Peyer's patch (tissue), 4 donors: Measurements from ENCODE around the gene ZZZ3. TPM values are rescaled to one million over a fixed set of nuclear protein-coding genes. Genes with fewer than 3 reads are reported as not detected.

Experiments used
- DNase-seq, 3 donors: peaks; one replicate each; pipeline ENCODE4 v3.0.0-alpha.2; 2017 to 2019
- H3K27ac ChIP-seq, 4 donors: fragments of 200-600 bp; sonication (generic); one replicate each; pipeline ENCODE4 v1.5.1; 2016 to 2019
- H3K27me3 ChIP-seq, 2 donors: fragments of 200-600 bp; sonication (generic); one replicate each; pipeline ENCODE4 v1.5.1; 2019
- H3K36me3 ChIP-seq, 3 donors: fragments of 200-600 bp; sonication (generic); one replicate each; pipeline ENCODE4 v1.5.1; 2016 to 2019
- H3K4me1 ChIP-seq, 4 donors: fragments of 200-600 bp; sonication (generic); one replicate each; pipeline ENCODE4 v1.5.1; 2016 to 2019
- H3K4me3 ChIP-seq, 4 donors: fragments of 200-600 bp; sonication (generic); 1 replicate in 3 of 4; 2 replicates in 1 of 4; pipeline ENCODE4 v1.5.1; 2016 to 2019; ENCODE audit warnings: mild to moderate bottlenecking in 1 of 4
- H3K9me3 ChIP-seq, 4 donors: fragments of 200-600 bp; sonication (generic); one replicate each; pipeline ENCODE4 v1.5.1; 2016 to 2019; ENCODE audit warnings: mild to moderate bottlenecking in 1 of 4
- POLR2A ChIP-seq, 2 donors: fragments of 450-650 bp; IDR thresholded peaks; one replicate each; pipeline ENCODE4 v1.5.1; 2017; ENCODE audit warnings: antibody characterized with exemption in 2 of 2, mild to moderate bottlenecking in 2 of 2, moderate library complexity in 2 of 2
- total RNA-seq, 4 donors: library from RNA; depleted of rRNA; stranded (reverse); fragments of >200 nt; gene quantifications; one replicate each; pipeline ENCODE4 v1.1.0, GENCODE V29; 2016
- TF ChIP-seq, protein P1 (sequence below), 6 experiments: fragments of 450-650 bp in 4 of 6; fragments of 200-600 bp in 2 of 6; sonication (generic) in 1 of 6; IDR thresholded peaks; one replicate each; pipeline ENCODE4 v1.5.1; 2017 to 2019; ENCODE audit warnings: antibody characterized with exemption in 6 of 6, mild to moderate bottlenecking in 3 of 6, moderate library complexity in 1 of 6

Gene ZZZ3
- total RNA-seq, 4 donors from 2014 or later = 44.6 to 67.8 (median 55.6) TPM

DNA sequence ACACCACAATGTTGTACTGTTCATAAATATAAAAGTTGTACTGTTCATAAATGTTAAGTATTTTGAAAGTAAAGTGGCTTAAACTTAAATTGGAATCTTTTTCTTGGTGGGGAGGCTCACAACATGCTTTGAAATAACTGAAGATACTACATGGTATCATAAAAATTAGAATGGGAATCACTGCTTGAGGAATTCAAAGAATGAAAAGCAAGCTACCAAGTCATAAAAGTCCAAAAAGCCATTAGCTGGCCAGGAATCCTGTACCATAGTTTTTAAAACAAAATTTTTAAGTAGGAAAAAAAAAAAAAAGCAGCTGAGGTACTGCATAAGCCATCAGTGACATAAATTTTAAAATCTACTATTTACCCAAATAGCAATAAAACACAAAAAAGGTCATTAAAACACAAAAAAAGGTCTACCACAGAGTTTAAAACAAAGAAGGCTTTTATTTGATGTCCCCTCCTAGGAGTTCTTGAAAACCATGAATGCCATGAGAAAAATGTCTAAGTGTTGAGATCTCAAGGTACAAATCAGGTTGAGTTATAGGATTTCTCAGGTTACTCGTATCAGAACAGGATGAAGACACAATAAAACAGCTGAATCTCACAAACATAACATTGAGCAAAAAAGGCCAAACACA, 8.6 kb downstream of the ZZZ3 start:
- no peak overlapping the region for H3K27ac ChIP-seq
- no peaks in the 10 kb centered on the region for H3K27me3 ChIP-seq
- no peak for TF ChIP-seq POLR2A (IDR thresholded peaks at IDR 0.05)
- TF ChIP-seq, protein P1, sequence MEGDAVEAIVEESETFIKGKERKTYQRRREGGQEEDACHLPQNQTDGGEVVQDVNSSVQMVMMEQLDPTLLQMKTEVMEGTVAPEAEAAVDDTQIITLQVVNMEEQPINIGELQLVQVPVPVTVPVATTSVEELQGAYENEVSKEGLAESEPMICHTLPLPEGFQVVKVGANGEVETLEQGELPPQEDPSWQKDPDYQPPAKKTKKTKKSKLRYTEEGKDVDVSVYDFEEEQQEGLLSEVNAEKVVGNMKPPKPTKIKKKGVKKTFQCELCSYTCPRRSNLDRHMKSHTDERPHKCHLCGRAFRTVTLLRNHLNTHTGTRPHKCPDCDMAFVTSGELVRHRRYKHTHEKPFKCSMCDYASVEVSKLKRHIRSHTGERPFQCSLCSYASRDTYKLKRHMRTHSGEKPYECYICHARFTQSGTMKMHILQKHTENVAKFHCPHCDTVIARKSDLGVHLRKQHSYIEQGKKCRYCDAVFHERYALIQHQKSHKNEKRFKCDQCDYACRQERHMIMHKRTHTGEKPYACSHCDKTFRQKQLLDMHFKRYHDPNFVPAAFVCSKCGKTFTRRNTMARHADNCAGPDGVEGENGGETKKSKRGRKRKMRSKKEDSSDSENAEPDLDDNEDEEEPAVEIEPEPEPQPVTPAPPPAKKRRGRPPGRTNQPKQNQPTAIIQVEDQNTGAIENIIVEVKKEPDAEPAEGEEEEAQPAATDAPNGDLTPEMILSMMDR (IDR thresholded peaks at IDR 0.05) = no peak
- H3K9me3 ChIP-seq = no peaks in the 10 kb centered on the region
- no peak for DNase-seq
- H3K4me1 ChIP-seq = peaks cover 0 to 24% (median 3%) of the 10 kb centered on the region in 4 donors
- H3K4me3 ChIP-seq = no peak overlapping the region
- no peaks in the 10 kb centered on the region for H3K36me3 ChIP-seq

DNA sequence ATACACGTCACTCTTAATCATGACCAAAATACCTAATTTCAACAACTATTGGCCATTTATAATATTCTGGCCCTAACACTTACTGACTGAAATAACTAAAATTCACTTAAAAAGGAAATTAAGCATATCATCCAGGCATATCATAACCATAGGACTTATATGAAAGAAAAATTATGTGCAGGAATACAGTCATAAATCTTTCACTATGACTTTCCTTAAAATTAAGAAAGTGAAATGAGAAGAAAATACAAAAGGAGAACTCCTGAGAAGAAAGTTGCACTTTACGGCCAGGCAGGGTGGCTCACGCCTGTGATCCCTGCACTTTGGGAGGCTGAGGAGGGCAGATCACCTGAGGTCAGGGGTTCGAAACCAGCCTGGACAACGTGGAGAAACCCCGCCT, 9.4 kb downstream of the ZZZ3 start:
- no peak for DNase-seq
- Histone ChIP-seq H3K27ac (no peak overlapping the region), H3K9me3 (no peaks in the 10 kb centered on the region), H3K4me3 (no peak overlapping the region), H3K36me3 (no peaks in the 10 kb centered on the region), H3K4me1 (peaks cover 0 to 16% (median 3%) of the 10 kb centered on the region in 4 donors), H3K27me3 (no peaks in the 10 kb centered on the region)
- TF ChIP-seq, protein P1 (IDR thresholded peaks at IDR 0.05) = no peak
- TF ChIP-seq POLR2A (IDR thresholded peaks at IDR 0.05) = no peak

DNA sequence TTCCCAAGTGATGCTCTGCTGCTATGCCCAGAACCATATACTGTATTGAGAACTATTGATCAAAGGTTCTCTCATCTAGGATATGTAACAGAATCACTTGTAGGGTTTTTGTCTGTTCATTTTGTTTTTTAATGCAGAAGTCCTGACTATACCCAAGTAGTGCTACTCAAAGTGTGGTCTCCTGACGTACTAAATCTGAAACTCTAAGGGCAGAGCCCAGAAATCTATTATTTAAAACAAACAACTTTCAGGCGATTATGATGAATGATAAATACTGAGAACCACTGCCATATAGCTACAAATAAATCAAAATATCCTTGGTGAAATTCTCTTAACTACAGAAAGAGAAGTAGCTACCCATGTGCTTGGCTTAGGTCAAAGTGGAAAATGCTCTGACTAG, 10.1 kb downstream of the ZZZ3 start:
- H3K27ac ChIP-seq = no peak overlapping the region
- H3K4me1 ChIP-seq = peaks cover 0 to 10% (median 3%) of the 10 kb centered on the region in 4 donors
- H3K4me3 ChIP-seq = no peak overlapping the region
- no peaks in the 10 kb centered on the region for H3K9me3 ChIP-seq
- no peak for DNase-seq
- H3K27me3 ChIP-seq = no peaks in the 10 kb centered on the region
- H3K36me3 ChIP-seq = no peaks in the 10 kb centered on the region
- TF ChIP-seq, protein P1 (IDR thresholded peaks at IDR 0.05) = no peak
- no peak for TF ChIP-seq POLR2A (IDR thresholded peaks at IDR 0.05)

DNA sequence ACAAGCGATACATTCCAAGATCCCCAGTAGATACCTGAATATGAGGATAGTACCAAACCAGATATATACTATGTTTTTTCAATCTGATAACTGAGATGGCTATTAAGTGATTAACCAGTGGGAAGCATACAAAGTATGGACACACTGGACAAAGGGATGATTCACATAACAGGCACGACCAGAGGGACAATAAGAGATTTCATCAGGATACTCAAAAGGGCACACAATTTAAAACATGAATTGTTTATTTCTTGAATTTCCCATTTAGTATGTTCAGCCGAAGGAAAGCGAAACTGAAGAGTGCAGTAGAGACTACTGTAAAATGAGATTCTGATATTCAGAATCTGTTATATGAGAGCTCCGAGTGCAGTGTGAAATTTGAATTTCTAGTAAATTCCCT, 10.6 kb downstream of the ZZZ3 start:
- Histone ChIP-seq H3K27me3 (no peaks in the 10 kb centered on the region), H3K27ac (no peak overlapping the region), H3K9me3 (no peaks in the 10 kb centered on the region), H3K4me1 (peaks cover 0 to 7% (median 3%) of the 10 kb centered on the region in 4 donors), H3K4me3 (no peak overlapping the region), H3K36me3 (no peaks in the 10 kb centered on the region)
- TF ChIP-seq, protein P1 (IDR thresholded peaks at IDR 0.05) = no peak
- no peak for TF ChIP-seq POLR2A (IDR thresholded peaks at IDR 0.05)
- DNase-seq = no peak

DNA sequence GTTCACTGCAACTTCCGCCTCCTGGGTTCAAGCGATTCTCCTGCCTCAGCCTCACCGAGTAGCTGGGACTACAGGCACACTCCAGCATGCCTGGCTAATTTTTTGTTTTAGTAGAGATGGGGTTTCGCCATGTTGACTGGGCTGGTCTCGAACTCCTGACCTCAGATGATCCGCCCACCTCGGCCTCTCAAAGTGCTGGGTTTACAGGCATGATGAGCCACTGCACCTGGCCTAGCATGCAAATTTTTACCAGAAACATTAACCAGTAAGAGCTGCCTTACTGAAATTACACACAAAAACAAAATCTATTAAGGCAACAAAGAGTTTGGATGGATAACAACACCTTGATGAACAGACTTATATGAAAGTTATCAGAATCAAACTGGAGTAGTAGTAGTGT, 12.1 kb downstream of the ZZZ3 start:
- Histone ChIP-seq H3K4me3 (no peak overlapping the region), H3K27me3 (no peaks in the 10 kb centered on the region), H3K27ac (no peak overlapping the region), H3K9me3 (no peaks in the 10 kb centered on the region), H3K36me3 (no peaks in the 10 kb centered on the region), H3K4me1 (peaks cover 0 to 7% (median 3%) of the 10 kb centered on the region in 4 donors)
- no peak for DNase-seq
- TF ChIP-seq, protein P1 (IDR thresholded peaks at IDR 0.05) = no peak
- TF ChIP-seq POLR2A (IDR thresholded peaks at IDR 0.05) = no peak
